ACC112 (cell line): ENCODE results near the gene CNTN2.

ENCODE experiments used
- H2AFZ ChIP-seq: fragments of 200-600 bp; sonication (generic); one replicate; pipeline ENCODE4 v1.6.0; 2017; ENCODE audit warnings: antibody characterized with exemption, low read length; ENCODE audit not compliant: unreplicated experiment
- H3K27ac ChIP-seq: fragments of 200-600 bp; sonication (generic); 2 replicates; pipeline ENCODE4 v1.5.1; 2014; ENCODE audit warnings: low read depth, mild to moderate bottlenecking, antibody characterized with exemption, low read length, moderate library complexity
- H3K27me3 ChIP-seq: fragments of 200-600 bp; sonication (generic); 2 replicates; pipeline ENCODE4 v1.6.1; 2014; ENCODE audit warnings: mild to moderate bottlenecking, antibody characterized with exemption, low read length, moderate library complexity, mixed read lengths; ENCODE audit not compliant: insufficient read depth
- H3K36me3 ChIP-seq: fragments of 200-600 bp; sonication (generic); 2 replicates; pipeline ENCODE4 v1.6.1; 2016; ENCODE audit warnings: mild to moderate bottlenecking, antibody characterized with exemption, low read length, moderate library complexity, mixed read lengths; ENCODE audit not compliant: insufficient read depth
- H3K4me1 ChIP-seq: fragments of 200-600 bp; sonication (generic); one replicate; pipeline ENCODE4 v1.6.1; 2016; ENCODE audit warnings: low read length, mixed read lengths; ENCODE audit not compliant: insufficient read depth, unreplicated experiment, control insufficient read depth
- H3K4me3 ChIP-seq: fragments of 200-600 bp; sonication (generic); 2 replicates; pipeline ENCODE4 v1.5.1; 2014; ENCODE audit warnings: mild to moderate bottlenecking, low read depth, low read length
- H3K79me2 ChIP-seq: fragments of 200-600 bp; sonication (generic); one replicate; pipeline ENCODE4 v1.6.0; 2016; ENCODE audit warnings: low read length; ENCODE audit not compliant: control insufficient read depth, unreplicated experiment, insufficient read depth

Gene CNTN2

GRCh38 chr1:205024679-205025078 is 18.3 kb upstream of the CNTN2 start:
- Histone ChIP-seq H3K79me2 (no peaks in the 10 kb centered on the region), H3K36me3 (no peaks in the 10 kb centered on the region), H3K27ac (no peak overlapping the region), H3K4me1 (no peaks in the 10 kb centered on the region), H2AFZ (no peak overlapping the region), H3K4me3 (no peak overlapping the region), H3K27me3 (peaks cover 15% of the 10 kb centered on the region)

- no peaks in the 10 kb centered on the region for H3K4me1 ChIP-seq
- H3K27ac ChIP-seq: no peak overlapping the region
- peaks cover 20% of the 10 kb centered on the region for H3K27me3 ChIP-seq
- H2AFZ ChIP-seq: no peak overlapping the region
- no peaks in the 10 kb centered on the region for H3K79me2 ChIP-seq
- no peaks in the 10 kb centered on the region for H3K36me3 ChIP-seq
- H3K4me3 ChIP-seq: no peak overlapping the region
Measured at GRCh38 chr1:205025239-205025638, 17.8 kb upstream of the CNTN2 start.

GRCh38 chr1:205026181-205026580 is 16.8 kb upstream of the CNTN2 start:
- Histone ChIP-seq H3K79me2 (no peaks in the 10 kb centered on the region), H3K27me3 (peaks cover 29% of the 10 kb centered on the region), H3K4me3 (no peak overlapping the region), H3K27ac (no peak overlapping the region), H3K4me1 (no peaks in the 10 kb centered on the region), H3K36me3 (no peaks in the 10 kb centered on the region), H2AFZ (no peak overlapping the region)

GRCh38 chr1:205028390-205028789 is 14.6 kb upstream of the CNTN2 start:
- no peaks in the 10 kb centered on the region for H3K4me1 ChIP-seq
- H3K27me3 ChIP-seq: peaks cover 47% of the 10 kb centered on the region
- no peaks in the 10 kb centered on the region for H3K36me3 ChIP-seq
- H3K4me3 ChIP-seq: no peak overlapping the region
- H3K79me2 ChIP-seq: no peaks in the 10 kb centered on the region
- no peak overlapping the region for H2AFZ ChIP-seq
- H3K27ac ChIP-seq: no peak overlapping the region

DNA sequence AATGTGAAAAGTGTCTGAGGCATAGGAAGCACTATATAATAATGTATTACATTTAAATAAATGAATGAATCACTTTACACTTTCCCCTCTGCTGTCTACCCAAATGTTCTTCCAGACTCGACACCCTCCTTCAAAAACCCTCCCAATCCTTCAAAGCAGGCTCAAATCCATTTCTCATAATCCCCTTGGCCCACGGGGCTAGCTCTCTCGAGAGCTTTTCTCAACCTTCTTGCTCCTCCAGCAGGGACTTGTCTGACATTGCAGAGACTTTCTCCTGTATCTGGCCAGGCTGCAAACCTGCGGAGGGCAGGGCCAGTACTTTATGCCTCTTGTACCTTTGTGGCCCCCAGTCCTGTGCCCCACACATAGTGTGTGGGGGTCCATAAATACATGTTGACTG is 14.1 kb upstream of the CNTN2 start:
- Histone ChIP-seq H3K4me3 (no peak overlapping the region), H3K79me2 (no peaks in the 10 kb centered on the region), H3K27ac (no peak overlapping the region), H3K27me3 (peaks cover 48% of the 10 kb centered on the region), H3K4me1 (no peaks in the 10 kb centered on the region), H3K36me3 (no peaks in the 10 kb centered on the region), H2AFZ (no peak overlapping the region)

DNA sequence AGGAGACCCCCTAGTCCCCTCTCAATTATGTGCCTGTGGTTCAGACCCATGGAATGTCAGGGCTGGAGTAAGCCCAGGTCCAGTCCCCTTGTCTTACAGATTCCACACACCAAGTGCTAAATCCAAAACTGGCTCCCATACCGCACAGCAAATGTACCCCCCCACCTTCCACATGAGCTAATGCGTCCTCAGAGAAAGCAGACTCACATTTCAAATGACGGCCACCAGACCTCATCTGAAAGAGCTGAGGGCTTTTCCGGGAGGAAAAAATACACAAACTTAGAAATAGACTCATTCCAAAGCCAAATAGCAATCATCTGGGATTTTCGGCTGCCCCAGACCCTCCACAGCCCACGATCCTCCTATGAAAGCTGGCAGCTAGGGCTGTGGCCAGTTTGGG is 12.8 kb upstream of the CNTN2 start:
- no peak overlapping the region for H3K4me3 ChIP-seq
- H3K27me3 ChIP-seq: peaks cover 50% of the 10 kb centered on the region
- H2AFZ ChIP-seq: no peak overlapping the region
- no peak overlapping the region for H3K27ac ChIP-seq
- H3K36me3 ChIP-seq: no peaks in the 10 kb centered on the region
- no peaks in the 10 kb centered on the region for H3K79me2 ChIP-seq
- no peaks in the 10 kb centered on the region for H3K4me1 ChIP-seq

DNA sequence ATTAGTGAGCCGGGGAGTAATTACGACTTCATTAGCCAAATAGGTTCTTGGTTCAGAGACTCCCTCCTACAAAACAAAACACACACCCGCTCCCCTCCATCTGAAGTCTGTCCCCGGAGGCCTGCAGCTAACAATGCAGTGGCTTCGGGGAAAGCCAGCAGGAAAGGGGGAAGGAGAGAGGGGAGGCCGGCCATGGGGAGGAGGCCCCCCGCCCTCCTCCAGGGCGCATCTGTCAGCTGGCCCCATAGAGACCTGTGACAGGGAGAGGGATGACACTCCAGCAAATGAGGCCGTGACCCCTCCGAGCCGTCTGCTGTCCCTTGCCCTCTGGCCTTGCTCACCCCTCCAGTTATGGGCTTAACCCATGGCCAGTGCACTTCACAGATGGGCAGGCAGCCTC is 12.1 kb upstream of the CNTN2 start:
- peaks cover 56% of the 10 kb centered on the region for H3K27me3 ChIP-seq
- no peaks in the 10 kb centered on the region for H3K79me2 ChIP-seq
- H3K4me3 ChIP-seq: no peak overlapping the region
- no peak overlapping the region for H2AFZ ChIP-seq
- no peaks in the 10 kb centered on the region for H3K4me1 ChIP-seq
- H3K27ac ChIP-seq: no peak overlapping the region
- no peaks in the 10 kb centered on the region for H3K36me3 ChIP-seq

DNA sequence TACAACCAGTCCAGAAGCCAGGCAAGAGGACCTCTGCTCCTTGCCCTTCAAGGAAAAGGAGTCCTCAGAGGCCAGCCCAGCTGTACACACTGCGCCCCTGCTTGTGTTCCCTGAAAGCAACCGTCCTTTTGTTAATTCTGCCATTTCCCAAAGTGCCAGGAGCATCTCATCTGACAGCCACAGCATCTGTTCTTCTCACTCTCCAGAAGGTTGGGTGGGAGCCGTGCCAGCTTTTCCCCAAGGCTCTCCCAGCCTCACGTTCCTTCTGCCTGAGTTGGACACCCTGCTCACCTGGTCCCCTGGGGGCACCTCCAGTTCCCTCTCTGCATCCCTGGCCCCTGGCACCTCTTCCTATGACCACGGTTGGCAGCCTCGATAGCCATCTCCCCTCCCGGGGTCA is 10.5 kb upstream of the CNTN2 start:
- Histone ChIP-seq H2AFZ (no peak overlapping the region), H3K4me3 (no peak overlapping the region), H3K27me3 (peaks cover 62% of the 10 kb centered on the region), H3K27ac (no peak overlapping the region), H3K36me3 (no peaks in the 10 kb centered on the region), H3K4me1 (no peaks in the 10 kb centered on the region), H3K79me2 (no peaks in the 10 kb centered on the region)

- Histone ChIP-seq H3K36me3 (no peaks in the 10 kb centered on the region), H2AFZ (no peak overlapping the region), H3K27ac (no peak overlapping the region), H3K79me2 (no peaks in the 10 kb centered on the region), H3K4me1 (no peaks in the 10 kb centered on the region), H3K4me3 (no peak overlapping the region), H3K27me3 (peaks cover 67% of the 10 kb centered on the region)
Measured at GRCh38 chr1:205037539-205037938, 5.5 kb upstream of the CNTN2 start.

GRCh38 chr1:205038132-205038786 is 4.8 kb upstream of the CNTN2 start:
- no peaks in the 10 kb centered on the region for H3K79me2 ChIP-seq
- no peaks in the 10 kb centered on the region for H3K4me1 ChIP-seq
- peaks cover 66% of the 10 kb centered on the region for H3K27me3 ChIP-seq
- no peaks in the 10 kb centered on the region for H3K36me3 ChIP-seq
- no peak overlapping the region for H2AFZ ChIP-seq
- H3K4me3 ChIP-seq: no peak overlapping the region
- no peak overlapping the region for H3K27ac ChIP-seq

- no peak overlapping the region for H3K4me3 ChIP-seq
- H2AFZ ChIP-seq: no peak overlapping the region
- peaks cover 81% of the 10 kb centered on the region for H3K27me3 ChIP-seq
- no peaks in the 10 kb centered on the region for H3K79me2 ChIP-seq
- no peak overlapping the region for H3K27ac ChIP-seq
- H3K4me1 ChIP-seq: no peaks in the 10 kb centered on the region
- no peaks in the 10 kb centered on the region for H3K36me3 ChIP-seq
Measured at GRCh38 chr1:205041001-205041715, 1.9 kb upstream of the CNTN2 start.
